Skeletal muscle satellite cell (primary cell): ENCODE data around the gene TMED9. TPM values are rescaled to one million over a fixed set of nuclear protein-coding genes. Genes with fewer than 3 reads are reported as not detected.
A peak's percentile ranks its signal among the peaks of the same experiment; 100 is the strongest.

Experiments
- H3K27me3 ChIP-seq: 2 replicates; pipeline ENCODE4 v1.7.0; 2013; ENCODE audit warnings: low read length; ENCODE audit not compliant: control insufficient read depth, insufficient read depth
- H3K36me3 ChIP-seq: 2 replicates; pipeline ENCODE4 v1.7.0; 2013; ENCODE audit warnings: mild to moderate bottlenecking, control low read depth, low read length; ENCODE audit not compliant: insufficient read depth
- H3K4me1 ChIP-seq: 2 replicates; pipeline ENCODE4 v1.7.0; 2013; ENCODE audit warnings: low read length; ENCODE audit not compliant: control insufficient read depth, insufficient read depth
- H3K4me2 ChIP-seq: 2 replicates; pipeline ENCODE4 v1.7.0; 2013; ENCODE audit warnings: mild to moderate bottlenecking, low read length
- H3K4me3 ChIP-seq: 2 replicates; pipeline ENCODE4 v1.7.0; 2013; ENCODE audit warnings: low read length
- H3K9ac ChIP-seq: 2 replicates; pipeline ENCODE4 v1.7.0; 2013; ENCODE audit warnings: mild to moderate bottlenecking, low read depth, low read length, moderate library complexity
- H3K9me3 ChIP-seq: replicated peaks from 2 replicates; pipeline ENCODE4 v1.7.0; 2013; ENCODE audit warnings: mild to moderate bottlenecking, control low read depth, low read length
- total RNA-seq: library from RNA; depleted of rRNA; stranded (reverse); fragments of >200 nt; gene quantifications from 2 replicates; pipeline ENCODE4 v1.2.3, GENCODE V29; 2012; rRNA removed

TMED9 gene
- total RNA-seq, result 95.8 and 138 TPM in 2 replicates

DNA sequence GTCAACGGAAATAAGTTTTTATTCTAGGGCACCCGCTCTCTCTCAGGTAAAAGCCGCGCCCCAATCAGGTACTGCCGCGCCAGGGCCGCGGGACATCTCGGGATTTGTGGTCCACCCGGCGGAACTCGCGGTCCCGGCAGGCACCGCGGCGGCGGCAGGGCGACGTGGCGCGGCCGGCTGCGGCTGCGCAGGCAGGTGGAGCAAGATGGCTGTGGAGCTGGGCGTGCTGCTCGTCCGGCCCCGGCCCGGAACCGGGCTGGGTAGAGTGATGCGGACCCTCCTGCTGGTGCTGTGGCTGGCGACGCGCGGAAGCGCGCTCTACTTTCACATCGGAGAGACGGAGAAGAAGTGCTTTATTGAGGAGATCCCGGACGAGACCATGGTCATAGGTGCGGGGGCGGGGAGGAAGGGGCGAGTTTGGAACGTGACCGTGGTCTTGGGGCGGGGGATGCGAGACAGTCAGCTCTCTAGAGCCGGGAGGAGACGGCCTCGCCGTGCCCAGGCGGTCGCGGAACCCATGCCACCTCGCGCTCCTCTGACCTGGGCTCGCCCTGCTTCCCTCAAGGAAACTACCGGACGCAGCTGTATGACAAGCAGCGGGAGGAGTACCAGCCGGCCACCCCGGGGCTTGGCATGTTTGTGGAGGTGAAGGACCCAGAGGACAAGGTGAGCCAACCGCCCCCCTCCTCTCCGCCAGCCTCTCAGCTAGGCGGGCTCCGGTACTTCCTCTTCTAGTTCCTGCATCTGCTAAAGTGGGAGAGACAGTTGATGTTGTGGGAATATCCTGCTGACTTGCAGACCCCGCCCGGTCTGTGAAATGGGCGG is at the start of gene TMED9:
Gene TMED9, plus strand, starts transcription at position 194 of the 825 bp plus-strand sequence. Its CDS starts 12 bp downstream, at position 206.
- no peaks in the 10 kb centered on the region for H3K9me3 ChIP-seq
- peaks cover 12% of the 10 kb centered on the region for H3K4me1 ChIP-seq
- peak within 1 kb of the TSS; percentile 98 for H3K9ac ChIP-seq
- H3K36me3 ChIP-seq, result peaks cover 38% of the 10 kb centered on the region
- peak within 1 kb of the TSS; percentile 100 for H3K4me3 ChIP-seq
- peak within 1 kb of the TSS; percentile 97 for H3K4me2 ChIP-seq
- H3K27me3 ChIP-seq, result peaks cover 34% of the 10 kb centered on the region

DNA sequence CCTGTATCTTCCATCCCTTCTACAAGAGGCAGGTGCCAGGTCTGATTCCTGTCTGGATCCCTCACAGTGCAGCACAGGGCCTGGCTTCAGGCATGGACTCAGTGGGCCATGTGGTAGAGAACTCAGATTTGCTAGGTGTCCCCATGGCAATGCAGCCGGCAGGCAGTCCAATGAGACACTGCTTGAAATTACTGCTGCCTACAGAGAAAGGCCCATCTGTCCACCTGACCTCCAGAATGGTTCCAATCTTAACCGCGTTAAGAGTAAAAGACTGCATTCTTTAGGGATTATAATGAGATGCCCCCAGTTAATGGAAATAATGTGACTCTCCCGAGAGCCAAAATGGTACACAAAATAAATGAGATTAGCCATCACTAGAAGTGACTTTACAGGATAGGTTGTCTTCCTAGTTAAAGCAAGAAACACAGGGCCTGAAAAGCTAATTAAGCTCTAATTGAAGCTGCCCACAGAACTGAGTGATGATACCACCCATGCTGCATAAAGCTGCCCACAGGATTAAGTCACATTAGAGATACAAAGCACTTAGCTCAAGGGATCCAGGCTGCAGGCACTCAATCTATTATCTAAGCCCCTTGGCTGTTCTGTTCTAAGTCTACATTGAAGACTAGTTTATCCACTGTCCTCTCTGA is 49.1 kb upstream of the TMED9 start:
- no peak overlapping the region for H3K4me2 ChIP-seq
- H3K4me1 ChIP-seq, result peaks cover 58% of the 10 kb centered on the region
- no peaks in the 10 kb centered on the region for H3K9me3 ChIP-seq
- peaks cover 9% of the 10 kb centered on the region for H3K36me3 ChIP-seq
- H3K27me3 ChIP-seq, result no peaks in the 10 kb centered on the region
- H3K9ac ChIP-seq, result no peak overlapping the region
- H3K4me3 ChIP-seq, result no peak overlapping the region

DNA sequence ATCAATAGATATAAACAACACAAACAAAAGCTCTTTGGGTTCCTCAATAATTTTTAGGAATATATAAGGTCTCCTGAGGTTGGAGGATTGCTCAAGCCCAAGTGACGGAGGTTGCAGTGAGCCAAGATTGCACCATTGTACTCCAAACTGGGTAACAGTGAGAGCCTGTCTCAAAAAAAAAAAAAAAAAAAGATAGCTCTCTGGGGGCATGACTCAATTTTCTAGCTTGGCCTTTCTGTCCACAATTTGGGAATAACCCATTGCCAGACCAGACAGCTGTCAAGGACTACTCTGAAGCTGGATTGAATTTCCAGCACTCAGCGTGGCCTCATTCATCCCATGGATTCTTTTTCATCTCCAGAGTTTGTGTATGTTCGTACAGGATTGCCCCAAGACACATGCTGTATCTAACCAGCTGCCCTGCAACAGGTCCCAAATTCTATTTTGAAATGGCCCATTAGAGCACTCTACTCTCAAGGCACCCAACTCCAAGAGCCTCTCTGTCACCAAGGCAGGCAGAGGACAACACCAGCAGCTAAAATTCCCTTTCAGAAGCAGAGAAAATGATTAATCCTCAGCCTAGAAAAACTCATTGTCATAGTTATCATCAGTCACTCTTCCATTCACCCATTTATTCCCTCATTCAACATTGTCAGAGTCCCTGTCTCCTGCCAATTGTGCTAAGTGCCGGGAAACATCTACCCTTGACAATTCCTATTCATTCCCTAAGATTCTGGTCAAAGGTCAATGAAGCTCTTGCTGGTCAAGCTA is 46.3 kb upstream of the TMED9 start:
- no peaks in the 10 kb centered on the region for H3K9me3 ChIP-seq
- peak overlapping the region; percentile 62 for H3K9ac ChIP-seq
- H3K4me3 ChIP-seq, result peak overlapping the region; percentile 41

DNA sequence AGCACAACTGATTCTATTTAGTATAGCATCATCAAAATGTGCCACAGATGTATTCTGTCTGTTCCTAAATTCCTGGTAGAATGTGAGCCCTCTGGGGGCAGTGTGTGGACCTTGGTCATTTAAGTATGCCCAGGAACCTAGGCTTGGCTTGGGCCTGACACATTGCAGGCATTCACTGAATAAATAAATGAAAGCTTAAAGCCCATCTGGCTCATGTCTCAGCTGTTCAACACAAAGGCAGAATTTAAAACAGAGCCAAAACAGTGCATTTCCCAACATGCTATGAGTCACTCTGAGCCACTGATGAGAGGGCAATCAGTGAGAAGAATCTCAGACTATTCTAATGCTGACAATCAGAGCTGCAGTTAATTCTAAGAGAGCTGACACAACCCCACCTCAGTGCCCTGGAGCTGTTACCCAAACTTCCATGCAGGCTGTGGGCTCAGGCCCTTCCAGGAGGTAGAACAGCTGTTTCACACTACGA is 45.7 kb upstream of the TMED9 start:
- Histone ChIP-seq H3K9ac (peak overlapping the region; percentile 62), H3K9me3 (no peaks in the 10 kb centered on the region), H3K4me3 (peak overlapping the region; percentile 41), H3K36me3 (peaks cover 3% of the 10 kb centered on the region), H3K4me2 (peak overlapping the region; percentile 62), H3K27me3 (no peaks in the 10 kb centered on the region), H3K4me1 (peaks cover 41% of the 10 kb centered on the region)

More for the DNA sequence above, 46.3 kb upstream of the TMED9 start:
- Histone ChIP-seq H3K27me3 (no peaks in the 10 kb centered on the region), H3K4me1 (peaks cover 41% of the 10 kb centered on the region), H3K4me2 (peak overlapping the region; percentile 62), H3K36me3 (no peaks in the 10 kb centered on the region)

DNA sequence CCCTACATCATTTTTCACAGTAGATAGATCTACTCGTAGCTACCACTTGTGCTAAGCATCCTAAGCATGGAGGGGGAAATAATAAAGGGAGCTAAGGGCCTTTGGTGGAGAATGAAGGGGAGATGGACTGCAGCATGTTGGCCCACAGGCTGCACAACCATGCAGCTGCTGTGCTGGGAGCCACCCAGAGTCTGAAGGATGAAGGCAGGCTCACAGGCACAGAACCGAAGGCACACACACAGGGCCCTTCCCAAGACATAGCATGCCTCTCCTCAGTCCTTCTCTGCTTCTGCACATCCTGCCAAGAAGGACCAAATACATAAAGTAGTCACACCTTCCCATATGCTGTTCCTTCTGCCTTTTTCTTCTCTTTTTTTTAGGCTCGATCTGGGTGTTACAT is 44.3 kb upstream of the TMED9 start:
- no peak overlapping the region for H3K4me3 ChIP-seq
- no peaks in the 10 kb centered on the region for H3K9me3 ChIP-seq
- peaks cover 47% of the 10 kb centered on the region for H3K4me1 ChIP-seq
- H3K4me2 ChIP-seq, result no peak overlapping the region
- H3K9ac ChIP-seq, result no peak overlapping the region
- peaks cover 16% of the 10 kb centered on the region for H3K36me3 ChIP-seq
- no peaks in the 10 kb centered on the region for H3K27me3 ChIP-seq

DNA sequence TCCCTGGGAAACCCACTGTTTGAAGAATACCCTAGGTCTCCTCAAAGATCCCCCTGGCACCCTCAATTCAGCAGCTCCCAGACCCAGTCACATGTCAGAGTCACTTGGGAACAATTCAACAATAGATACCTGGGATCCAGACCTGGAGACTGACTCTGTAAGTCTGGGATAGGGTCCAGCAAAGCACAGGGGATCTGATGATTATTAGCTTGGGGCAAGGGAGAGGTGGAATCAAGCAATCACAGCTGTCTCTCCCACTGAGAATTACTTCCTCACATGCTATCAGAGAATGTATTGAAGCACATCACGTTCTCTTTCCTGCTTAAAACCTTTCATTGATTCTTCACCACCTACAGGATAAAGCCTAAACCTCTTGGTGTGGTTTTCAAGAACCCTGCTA is 43.5 kb upstream of the TMED9 start:
- Histone ChIP-seq H3K36me3 (peaks cover 16% of the 10 kb centered on the region), H3K4me2 (no peak overlapping the region), H3K4me3 (no peak overlapping the region), H3K27me3 (no peaks in the 10 kb centered on the region), H3K9me3 (no peaks in the 10 kb centered on the region), H3K9ac (no peak overlapping the region), H3K4me1 (peaks cover 53% of the 10 kb centered on the region)

DNA sequence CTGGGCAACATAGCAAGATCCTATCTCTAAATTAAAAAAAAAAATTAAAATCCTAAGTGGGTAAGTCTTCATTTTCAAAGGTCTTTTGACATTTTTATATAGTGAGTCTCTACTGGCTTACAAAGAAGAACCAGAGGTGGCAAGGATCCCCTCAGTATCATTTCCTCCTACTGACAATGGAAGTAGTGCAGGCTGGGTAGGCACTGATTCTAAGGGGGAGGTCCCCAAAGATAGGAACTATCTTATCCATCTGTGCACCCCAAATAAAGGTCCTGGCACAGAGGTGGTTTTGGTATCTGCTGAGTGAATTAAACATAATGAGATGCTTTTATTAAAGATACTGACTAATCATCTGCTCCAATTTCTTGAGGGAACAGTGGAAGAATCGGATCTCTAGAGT is 41.9 kb upstream of the TMED9 start:
- Histone ChIP-seq H3K4me1 (peaks cover 39% of the 10 kb centered on the region), H3K36me3 (peaks cover 16% of the 10 kb centered on the region), H3K4me2 (no peak overlapping the region), H3K4me3 (no peak overlapping the region), H3K9me3 (no peaks in the 10 kb centered on the region), H3K9ac (no peak overlapping the region), H3K27me3 (no peaks in the 10 kb centered on the region)

DNA sequence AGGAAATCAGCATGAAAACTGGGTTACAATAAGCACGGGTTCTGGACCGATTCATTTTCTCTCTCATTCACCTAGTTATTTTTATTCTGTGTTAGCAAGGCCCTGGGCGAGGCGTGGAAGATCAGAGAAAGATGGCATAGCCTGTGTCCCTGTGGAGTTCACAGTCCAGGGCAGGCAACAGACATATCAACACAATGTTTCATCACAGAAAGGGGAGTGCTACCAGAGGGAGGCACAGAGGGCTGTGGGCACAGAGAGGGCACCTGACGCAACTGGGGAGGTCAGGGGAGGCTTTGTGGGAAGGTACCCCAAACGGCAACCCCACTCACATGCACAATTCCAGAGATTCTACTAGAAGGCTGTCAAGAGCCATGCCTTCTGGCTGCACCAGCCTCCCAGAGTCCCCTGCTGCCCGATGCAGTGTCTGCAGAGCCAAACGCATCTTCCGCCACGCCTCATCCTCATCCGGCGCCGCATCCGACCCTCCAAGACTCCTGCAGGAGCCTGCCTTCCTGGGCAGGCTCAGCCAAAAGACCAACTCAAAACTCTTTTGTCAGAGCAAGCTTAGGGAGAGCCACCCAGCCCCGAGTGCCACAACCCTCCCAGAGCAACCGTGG is 39.1 kb upstream of the TMED9 start:
- peaks cover 16% of the 10 kb centered on the region for H3K36me3 ChIP-seq
- H3K27me3 ChIP-seq, result no peaks in the 10 kb centered on the region
- no peaks in the 10 kb centered on the region for H3K9me3 ChIP-seq
- H3K4me3 ChIP-seq, result peak overlapping the region; percentile 84
- H3K4me2 ChIP-seq, result peak overlapping the region; percentile 97
- peak overlapping the region; percentile 90 for H3K9ac ChIP-seq
- H3K4me1 ChIP-seq, result peaks cover 23% of the 10 kb centered on the region

DNA sequence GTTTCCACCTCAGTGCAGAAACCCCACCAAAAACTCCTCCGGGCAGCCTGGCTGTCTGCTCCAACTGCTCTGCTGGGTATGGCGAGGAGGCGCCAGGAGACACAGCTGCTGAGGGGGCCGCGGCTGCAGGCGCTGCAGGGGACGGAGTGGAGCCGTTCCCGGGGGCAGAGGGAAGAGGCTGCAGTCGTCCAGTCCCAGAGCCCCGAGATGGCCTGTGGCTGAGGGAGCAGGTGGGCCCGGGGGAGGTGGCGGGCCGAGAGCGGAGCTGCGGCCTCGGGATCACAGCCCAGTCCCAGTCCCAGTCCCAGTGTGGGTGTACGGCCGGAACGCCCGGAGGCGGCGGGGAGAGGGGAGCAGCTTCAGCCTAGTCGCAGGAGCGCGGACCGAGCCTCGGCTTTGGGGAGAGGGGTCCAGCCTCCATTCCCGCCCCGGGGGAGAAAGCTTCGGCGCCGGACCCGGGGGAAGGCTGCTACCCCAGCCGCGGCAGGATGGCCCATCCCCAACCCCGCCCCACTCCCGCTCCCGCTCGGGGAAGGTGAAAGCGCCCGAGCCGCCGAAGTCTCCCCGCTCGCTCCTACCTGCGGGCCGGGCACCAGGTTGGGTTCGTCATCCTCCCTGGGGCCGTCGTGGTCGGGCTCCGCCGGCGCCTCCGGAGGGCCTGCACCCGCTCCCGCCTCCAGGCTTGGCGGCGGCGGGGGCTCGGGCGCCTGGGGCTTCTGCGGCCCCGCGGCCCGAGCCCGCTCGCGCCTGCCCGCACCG is 38.2 kb upstream of the TMED9 start:
- Histone ChIP-seq H3K4me3 (peak overlapping the region; percentile 84), H3K9me3 (no peaks in the 10 kb centered on the region), H3K9ac (peak overlapping the region; percentile 90), H3K27me3 (no peaks in the 10 kb centered on the region), H3K36me3 (peaks cover 16% of the 10 kb centered on the region), H3K4me2 (peak overlapping the region; percentile 97), H3K4me1 (peaks cover 20% of the 10 kb centered on the region)

DNA sequence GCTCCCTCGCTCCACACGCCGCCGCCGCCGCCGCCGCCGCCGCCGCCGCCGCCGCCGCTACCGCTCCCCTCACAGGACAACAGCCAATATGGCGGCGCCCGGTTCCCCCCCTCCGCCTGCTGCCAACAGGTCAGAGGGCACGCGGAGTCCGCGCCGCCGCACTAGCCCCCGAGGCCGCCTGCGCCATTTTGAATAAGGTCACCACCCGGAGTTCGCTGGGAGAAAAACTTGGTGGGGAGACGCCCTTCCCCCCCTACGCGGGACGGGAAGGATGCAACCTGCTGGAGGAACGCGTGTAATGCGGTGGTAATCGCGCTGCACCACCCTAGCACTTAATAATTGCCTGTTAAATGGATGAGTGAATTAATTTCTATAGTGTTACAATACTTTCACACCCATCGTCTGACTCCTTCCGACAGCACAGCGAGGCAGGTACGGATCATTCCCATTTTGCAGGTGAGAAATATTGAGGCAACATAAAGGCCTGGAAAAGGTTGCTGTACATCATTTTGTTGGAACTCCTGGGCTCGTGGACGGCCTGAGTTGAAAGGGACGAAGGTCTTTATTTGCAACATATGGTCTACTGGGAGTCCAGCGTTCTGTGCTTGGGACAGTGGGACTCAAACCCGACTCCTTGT is 37.4 kb upstream of the TMED9 start, which contains the start of gene FAM193B:
Gene FAM193B, minus strand, starts transcription at position 90 of the 638 bp plus-strand sequence. CDS start 105 bp downstream, outside the sequence.
- H3K27me3 ChIP-seq, result no peaks in the 10 kb centered on the region
- peaks cover 16% of the 10 kb centered on the region for H3K36me3 ChIP-seq
- H3K4me3 ChIP-seq, result peak within 1 kb of the TSS; percentile 84
- peaks cover 20% of the 10 kb centered on the region for H3K4me1 ChIP-seq
- H3K4me2 ChIP-seq, result peak within 1 kb of the TSS; percentile 98
- no peaks in the 10 kb centered on the region for H3K9me3 ChIP-seq
- peak within 1 kb of the TSS; percentile 90 for H3K9ac ChIP-seq
